Testis (tissue), 2 donors: ENCODE results near the gene UVSSA.

Experiments used
- CTCF ChIP-seq, 3 experiments: fragments of 450-650 bp in 2 of 3; fragments of 200-600 bp in 1 of 3; sonication (generic) in 1 of 3; IDR thresholded peaks; one replicate each; pipeline ENCODE4 v1.5.1; 2016 to 2019; ENCODE audit warnings: antibody characterized with exemption in 3 of 3, mild to moderate bottlenecking in 2 of 3, moderate library complexity in 1 of 3
- POLR2A ChIP-seq: fragments of 450-650 bp; IDR thresholded peaks from one replicate; pipeline ENCODE4 v1.6.1; 2017; ENCODE audit warnings: antibody characterized with exemption, mild to moderate bottlenecking, moderate library complexity

DNA sequence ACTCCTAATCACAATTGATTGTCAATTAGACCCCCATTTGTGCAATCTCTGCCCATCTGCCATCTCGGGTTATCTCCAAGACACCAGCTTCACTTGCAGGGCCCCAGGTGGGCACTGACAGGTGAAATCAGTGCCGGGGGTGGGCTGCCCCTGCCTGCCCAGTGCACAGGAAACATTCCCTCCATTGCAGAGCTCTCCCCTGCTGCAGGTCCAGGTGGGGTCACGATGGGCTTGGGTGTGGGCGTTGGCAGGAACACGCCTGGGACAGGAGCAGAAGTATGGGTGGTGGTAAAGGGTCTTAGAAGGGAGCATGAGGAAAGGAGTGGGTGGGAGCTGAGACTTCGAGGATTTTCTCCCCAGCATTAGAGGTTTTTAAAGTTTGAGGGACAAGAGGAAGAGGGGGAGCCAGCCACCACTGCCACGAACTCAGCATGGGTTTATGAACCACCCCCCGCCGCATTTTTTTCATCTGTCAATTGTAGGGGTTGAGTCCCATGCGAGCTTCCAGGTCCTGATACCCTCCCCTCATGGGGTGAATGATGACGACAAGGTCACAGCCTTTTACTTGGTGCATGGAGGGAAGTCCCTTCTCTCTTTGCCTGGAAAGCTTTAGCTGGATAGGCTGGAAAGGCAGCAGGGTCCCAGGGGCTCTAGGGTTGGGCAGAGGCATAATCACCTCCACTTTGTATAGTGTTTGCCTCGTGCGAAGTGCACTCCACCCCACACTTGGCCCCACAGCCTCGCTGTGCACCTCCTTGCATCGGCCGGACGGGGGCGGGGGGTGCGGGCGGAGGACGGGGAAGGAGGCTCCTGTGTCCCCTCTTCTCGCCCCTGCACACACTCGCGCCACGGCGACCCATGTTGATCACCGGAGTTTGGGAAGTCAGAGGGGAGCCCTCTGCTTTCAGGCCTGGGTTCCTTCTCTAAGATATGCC is 62.8 kb downstream of the UVSSA start:
- TF ChIP-seq POLR2A, result no peak
- TF ChIP-seq CTCF (IDR thresholded peaks at IDR 0.05), result no peak
